HG02571 (cell line): ENCODE results near the gene LAPTM4A.
"Not testable (repeated sequence)": the region's sequence is repeated elsewhere in the genome, so short reads cannot be mapped to it uniquely, and the experiment has no call there.

Source experiments
- ATAC-seq: cut with Tn5 transposase; IDR thresholded peaks from one replicate; pipeline ENCODE4 v1.9.1; 2021; ENCODE audit warnings: mild to moderate bottlenecking, moderate library complexity; ENCODE audit not compliant: unreplicated experiment

Gene LAPTM4A

GRCh38 chr2:20051532-20052228 lies at the start of gene LAPTM4A:
Gene LAPTM4A (minus strand): TSS chr2:20051628. CDS start chr2:20051520, 108 bp downstream.
- ATAC-seq, result peak; percentile 97

- ATAC-seq, result no peak
Measured at GRCh38 chr2:20100711-20101110, 49.3 kb upstream of the LAPTM4A start.

DNA sequence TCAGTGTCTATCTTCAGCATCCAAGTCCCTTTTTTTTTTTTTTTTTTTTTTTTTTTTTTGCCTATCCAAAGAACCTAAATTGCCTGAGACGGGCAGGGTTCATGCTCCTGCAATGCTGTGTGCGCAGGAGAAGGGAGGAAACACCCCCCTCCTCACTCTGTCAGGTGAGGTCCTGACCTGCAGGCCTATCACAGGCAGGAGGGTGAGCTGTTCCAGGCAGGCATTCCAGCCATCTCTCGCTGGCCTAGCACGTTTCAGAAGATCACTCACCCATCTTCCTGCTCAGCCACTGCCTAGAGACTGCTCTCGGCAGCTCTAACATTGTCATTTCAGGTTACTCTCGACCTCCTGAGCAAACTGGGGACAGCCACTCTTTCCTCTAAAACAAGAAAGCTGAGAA lies 48.4 kb upstream of the LAPTM4A start:
- no peak for ATAC-seq

DNA sequence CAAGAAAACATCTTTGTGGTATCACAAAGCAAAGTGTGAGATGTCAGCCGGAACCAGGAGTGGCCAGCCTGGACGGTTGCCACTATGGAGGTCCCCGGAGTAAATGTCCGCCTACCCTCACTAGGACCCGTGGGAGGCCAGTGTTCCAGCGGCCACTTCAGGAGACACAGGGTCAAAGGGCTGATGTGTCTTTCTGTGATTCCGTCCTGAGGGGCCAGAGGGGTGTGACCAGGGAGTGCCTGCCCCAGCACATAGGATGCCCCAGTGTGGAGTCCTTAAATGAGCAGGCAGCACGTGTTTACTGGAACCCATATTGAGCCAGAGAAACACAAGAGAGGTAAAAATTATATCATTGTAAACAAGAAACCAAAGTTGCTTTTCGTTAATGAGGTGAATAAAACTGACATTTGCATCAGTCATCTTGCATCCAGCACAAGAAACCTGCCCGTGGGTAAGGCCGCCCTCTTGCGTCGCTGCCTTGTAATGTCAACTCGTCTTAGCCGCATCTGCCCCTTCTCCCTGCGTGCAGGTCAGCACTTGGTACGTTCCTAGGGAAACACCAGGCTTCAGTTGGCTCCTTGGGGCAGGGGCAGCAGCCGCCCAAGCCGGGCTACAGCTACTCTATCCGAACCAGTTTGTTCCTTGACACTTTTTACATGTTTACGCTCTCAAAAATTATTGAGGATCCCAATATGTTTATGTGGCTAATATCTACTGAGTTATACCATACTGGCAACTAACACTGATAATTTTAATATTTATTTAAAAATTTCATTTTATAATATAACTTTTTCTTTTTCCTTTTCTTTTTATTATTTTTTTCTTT lies 46.7 kb upstream of the LAPTM4A start:
- ATAC-seq, result peak; percentile 85

- ATAC-seq, result no peak
Measured at GRCh38 chr2:20095469-20095868, 44.0 kb upstream of the LAPTM4A start.

- no peak for ATAC-seq
Measured at GRCh38 chr2:20094955-20095354, 43.5 kb upstream of the LAPTM4A start.

- no peak for ATAC-seq
Measured at GRCh38 chr2:20094142-20094755, 42.8 kb upstream of the LAPTM4A start.

- ATAC-seq, result no peak
Measured at GRCh38 chr2:20093263-20094141, 42.1 kb upstream of the LAPTM4A start.

DNA sequence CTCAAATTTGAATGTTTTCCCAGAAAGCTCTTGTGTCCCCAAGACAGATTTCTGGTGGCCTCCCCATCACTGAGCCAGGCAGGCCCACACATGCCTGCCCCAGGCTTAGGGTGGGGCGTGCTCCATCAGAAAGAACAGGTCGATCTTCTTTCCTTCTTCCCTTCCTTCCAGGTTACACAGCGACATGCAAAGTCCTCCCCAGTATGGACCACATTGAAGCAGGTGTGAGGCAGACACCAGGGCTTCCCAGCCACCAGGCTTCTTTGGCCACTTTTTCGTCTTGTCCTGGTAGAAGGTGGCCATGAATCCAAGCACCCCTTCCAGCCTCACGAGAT lies 41.4 kb upstream of the LAPTM4A start:
- ATAC-seq, result no peak

- ATAC-seq, result no peak
Measured at GRCh38 chr2:20092226-20092900, 40.9 kb upstream of the LAPTM4A start.

DNA sequence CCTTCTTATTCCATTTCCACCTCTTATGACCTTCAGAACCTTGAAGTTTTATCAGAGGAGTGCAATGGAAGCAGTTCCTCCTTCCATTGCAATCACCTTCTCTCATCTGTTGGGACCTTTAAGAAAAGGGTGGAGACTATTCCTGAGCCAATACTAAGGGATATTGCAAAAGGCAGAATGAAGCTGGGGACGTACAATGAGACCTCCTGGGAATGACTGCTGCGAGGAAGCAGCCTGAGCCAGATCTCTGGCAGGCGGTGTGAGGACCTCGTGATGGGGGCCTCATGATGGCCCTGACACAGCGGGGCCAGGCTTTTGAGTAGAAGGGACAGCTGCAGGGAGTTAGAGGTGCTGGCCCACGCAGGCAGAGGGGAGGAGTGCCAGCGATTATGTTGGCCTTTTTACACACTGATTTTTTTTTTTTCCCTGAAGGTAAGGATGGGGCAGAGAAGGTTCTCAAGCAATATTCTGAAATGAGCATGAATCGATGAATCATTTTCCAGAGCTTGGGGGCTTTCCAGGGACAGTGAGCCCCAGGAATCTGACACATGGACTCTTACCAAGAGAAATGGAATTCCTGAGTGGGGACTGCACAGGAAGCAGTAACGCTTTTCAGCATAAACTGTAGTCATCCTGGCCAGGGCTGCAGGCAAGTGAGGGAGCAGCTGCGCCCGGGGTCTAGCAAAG lies 40.0 kb upstream of the LAPTM4A start:
- no peak for ATAC-seq

GRCh38 chr2:20089715-20090464 lies 38.5 kb upstream of the LAPTM4A start:
- no peak for ATAC-seq

DNA sequence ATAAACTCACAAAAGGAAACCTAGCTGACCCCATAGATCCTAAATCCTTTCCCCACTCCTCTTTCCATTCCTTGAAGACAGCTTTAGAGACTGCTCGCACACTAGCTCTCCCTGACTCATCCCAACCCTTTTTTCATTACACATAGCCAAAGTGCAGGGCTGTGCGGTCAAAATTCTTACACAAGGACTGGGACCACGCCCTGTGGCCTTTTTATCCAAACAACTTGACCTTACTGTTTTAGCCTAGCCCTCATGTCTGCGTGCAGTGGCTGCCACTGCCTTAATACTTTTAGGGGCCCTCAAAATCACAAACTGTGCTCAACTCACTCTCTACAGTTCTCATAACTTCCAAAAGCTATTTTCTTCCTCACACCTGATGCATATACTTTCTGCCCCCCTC lies 34.5 kb upstream of the LAPTM4A start:
- ATAC-seq, result not testable (repeated sequence)

DNA sequence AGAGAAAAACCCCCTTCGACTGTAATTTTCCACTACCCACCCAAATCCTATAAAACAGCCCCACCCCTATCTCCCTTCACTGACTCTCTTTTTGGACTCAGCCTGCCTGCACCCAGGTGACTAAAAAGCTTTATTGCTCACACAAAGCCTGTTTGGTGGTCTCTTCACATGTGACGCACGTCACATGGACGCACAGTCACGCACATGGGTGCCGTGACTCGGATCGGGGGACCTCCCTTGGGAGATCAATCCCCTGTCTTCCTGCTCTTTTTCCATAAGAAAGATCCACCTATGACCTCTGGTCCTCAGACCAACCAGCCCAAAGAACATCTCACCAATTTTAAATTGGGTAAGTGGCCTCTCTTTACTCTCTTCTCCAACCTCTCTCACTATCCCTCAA lies 31.4 kb upstream of the LAPTM4A start:
- ATAC-seq, result not testable (repeated sequence)

DNA sequence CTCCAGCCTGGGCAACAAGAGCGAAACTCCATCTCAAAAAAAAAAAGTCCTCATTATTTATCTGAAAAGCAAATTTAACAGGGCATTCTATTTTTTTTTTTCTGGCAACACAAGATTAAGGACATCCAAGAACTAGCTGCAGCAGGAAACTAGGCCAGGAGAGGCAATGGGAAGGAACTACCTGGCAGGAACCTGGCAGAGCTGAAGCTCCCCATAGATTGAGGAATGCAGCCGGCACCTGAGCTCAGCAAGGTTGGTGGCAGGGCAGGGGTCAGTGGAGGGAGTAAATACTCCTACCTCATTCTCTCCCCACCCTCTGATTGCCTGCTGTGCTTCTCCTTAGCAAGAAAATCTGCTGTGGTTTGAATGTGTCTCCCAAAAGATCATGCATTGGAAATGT lies 30.4 kb upstream of the LAPTM4A start:
- ATAC-seq, result no peak

- no peak for ATAC-seq
Measured at GRCh38 chr2:20080839-20081415, 29.5 kb upstream of the LAPTM4A start.

- ATAC-seq, result no peak
Measured at GRCh38 chr2:20080428-20080827, 29.0 kb upstream of the LAPTM4A start.

DNA sequence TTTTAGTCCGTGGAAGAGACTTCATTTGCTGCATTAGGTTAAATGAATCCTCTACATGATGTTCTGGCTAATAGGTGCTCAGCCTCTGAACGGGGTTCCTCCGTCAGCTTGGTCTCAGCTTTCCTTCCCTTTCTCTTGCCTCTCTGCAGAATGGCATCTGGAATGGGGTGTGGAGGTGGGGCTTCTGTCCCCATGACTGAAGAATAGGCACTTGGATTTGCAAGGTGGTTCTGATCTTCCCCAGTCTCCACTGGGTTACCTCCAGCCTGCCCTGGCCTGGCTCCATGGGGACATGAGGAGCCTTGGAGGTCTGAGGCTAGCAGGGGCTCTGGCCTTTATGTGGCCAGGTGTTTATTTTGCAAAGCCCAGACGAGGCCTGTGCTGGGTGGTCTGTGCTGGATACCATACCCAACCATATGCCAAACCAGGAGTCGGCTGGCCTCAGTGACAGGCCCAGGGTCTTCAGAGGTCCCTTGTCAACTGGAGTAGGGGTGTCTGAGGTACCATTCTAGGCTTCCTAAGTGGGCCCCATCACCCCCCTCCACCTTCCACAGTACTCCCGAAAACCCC lies 28.2 kb upstream of the LAPTM4A start:
- no peak for ATAC-seq
